SH-SY5Y (cell line): Measurements from ENCODE around the gene IMMP1L.

Source experiments
- GATA2 ChIP-seq: IDR thresholded peaks from 2 replicates; pipeline ENCODE4 v1.6.1; 2011; ENCODE audit warnings: mild to moderate bottlenecking, low read depth, low read length
- GATA3 ChIP-seq: IDR thresholded peaks from 2 replicates; pipeline ENCODE4 v1.6.1; 2011; ENCODE audit warnings: low read depth, mild to moderate bottlenecking, low read length, moderate library complexity

GRCh38 chr11:31484497-31484896 is 24.9 kb downstream of the IMMP1L start:
- TF ChIP-seq GATA2, result no peak
- no peak for TF ChIP-seq GATA3
